Transverse colon (tissue), 4 donors: ENCODE results near the gene TRIP13. TPM values are rescaled to one million over a fixed set of nuclear protein-coding genes. Genes with fewer than 3 reads are reported as not detected.

ENCODE experiments used
- DNase-seq: peaks from one replicate; pipeline ENCODE4 v3.0.0-alpha.2; 2019
- H3K27ac ChIP-seq, 4 donors: fragments of 200-600 bp; sonication (generic); 2 replicates each; pipeline ENCODE4 v1.5.1; 2016 to 2018; ENCODE audit warnings: inconsistent platforms in 4 of 4
- H3K27me3 ChIP-seq: fragments of 200-600 bp; sonication (generic); 2 replicates; pipeline ENCODE4 v1.5.1; 2017; ENCODE audit warnings: inconsistent platforms
- H3K36me3 ChIP-seq, 4 donors: fragments of 200-600 bp; sonication (generic); 2 replicates each; pipeline ENCODE4 v1.5.1; 2017 to 2019; ENCODE audit warnings: inconsistent platforms in 4 of 4
- H3K4me1 ChIP-seq, 4 donors: fragments of 200-600 bp; sonication (generic); 2 replicates each; pipeline ENCODE4 v1.5.1; 2017 to 2020; ENCODE audit warnings: inconsistent platforms in 4 of 4
- H3K4me3 ChIP-seq, 4 donors: fragments of 200-600 bp; sonication (generic); 1 replicate in 1 of 4; 2 replicates in 3 of 4; pipeline versions ENCODE4 v1.5.1 to v1.6.1; 2017 to 2019; ENCODE audit warnings: inconsistent platforms in 4 of 4
- H3K9me3 ChIP-seq, 2 donors: fragments of 200-600 bp; sonication (generic); 2 replicates each; pipeline ENCODE4 v1.5.1; 2017 to 2019; ENCODE audit warnings: inconsistent platforms in 2 of 2
- CTCF ChIP-seq, 5 experiments: fragments of 200-600 bp in 3 of 5; fragments of 450-650 bp in 2 of 5; sonication (generic) in 3 of 5; IDR thresholded peaks; 1 replicate in 2 of 5; 2 replicates in 3 of 5; pipeline ENCODE4 v1.5.1; 2016 to 2017; ENCODE audit warnings: antibody characterized with exemption in 5 of 5, inconsistent platforms in 3 of 5, mild to moderate bottlenecking in 2 of 5, moderate library complexity in 1 of 5
- EP300 ChIP-seq: sonication (generic); formaldehyde crosslinking; IDR thresholded peaks from one replicate; pipeline ENCODE4 v1.6.1; 2017; ENCODE audit warnings: antibody characterized with exemption, low read depth
- POLR2A ChIP-seq: fragments of 450-650 bp; IDR thresholded peaks from one replicate; pipeline ENCODE4 v1.6.1; 2016; ENCODE audit warnings: antibody characterized with exemption, mild to moderate bottlenecking, moderate library complexity
- POLR2AphosphoS5 ChIP-seq, 3 donors: sonication (generic); formaldehyde crosslinking; IDR thresholded peaks; one replicate each; pipeline ENCODE4 v1.6.1; 2016; ENCODE audit warnings: antibody characterized with exemption in 3 of 3
- WGBS, 2 donors: methylation state at CpG; one replicate each; pipeline ENCODE4 v1.1.5; 2018; ENCODE audit warnings: low coverage in 1 of 2; 5-methylcytosine and 5-hydroxymethylcytosine counted together
- in situ Hi-C, 4 donors: fragments of 200-750 bp; cut with MboI; loops; one replicate each; pipeline versions ENCODE4 v1.15.0 to v1.15.1; 2017; ENCODE audit warnings: low sequenced_read_pairs in 3 of 4, low pct_ligation_motif_present in 1 of 4, low pct_unique_long_range_greater_than_20kb in 1 of 4
- intact Hi-C: fragments of 100-400 bp; cut with DNase I; formaldehyde crosslinking; loops from one replicate; pipeline ENCODE4 v1.15.1; 2023; ENCODE audit warnings: low total_unique reads
- total RNA-seq, 4 donors: library from RNA; depleted of rRNA; stranded (reverse); fragments of >200 nt; gene quantifications; one replicate each; pipeline ENCODE4 v1.1.0, GENCODE V29; 2016

The TRIP13 gene
- total RNA-seq, 4 donors from 2014 or later: 0.41 to 4.1 (median 2.2) TPM; not detected in 1

DNA sequence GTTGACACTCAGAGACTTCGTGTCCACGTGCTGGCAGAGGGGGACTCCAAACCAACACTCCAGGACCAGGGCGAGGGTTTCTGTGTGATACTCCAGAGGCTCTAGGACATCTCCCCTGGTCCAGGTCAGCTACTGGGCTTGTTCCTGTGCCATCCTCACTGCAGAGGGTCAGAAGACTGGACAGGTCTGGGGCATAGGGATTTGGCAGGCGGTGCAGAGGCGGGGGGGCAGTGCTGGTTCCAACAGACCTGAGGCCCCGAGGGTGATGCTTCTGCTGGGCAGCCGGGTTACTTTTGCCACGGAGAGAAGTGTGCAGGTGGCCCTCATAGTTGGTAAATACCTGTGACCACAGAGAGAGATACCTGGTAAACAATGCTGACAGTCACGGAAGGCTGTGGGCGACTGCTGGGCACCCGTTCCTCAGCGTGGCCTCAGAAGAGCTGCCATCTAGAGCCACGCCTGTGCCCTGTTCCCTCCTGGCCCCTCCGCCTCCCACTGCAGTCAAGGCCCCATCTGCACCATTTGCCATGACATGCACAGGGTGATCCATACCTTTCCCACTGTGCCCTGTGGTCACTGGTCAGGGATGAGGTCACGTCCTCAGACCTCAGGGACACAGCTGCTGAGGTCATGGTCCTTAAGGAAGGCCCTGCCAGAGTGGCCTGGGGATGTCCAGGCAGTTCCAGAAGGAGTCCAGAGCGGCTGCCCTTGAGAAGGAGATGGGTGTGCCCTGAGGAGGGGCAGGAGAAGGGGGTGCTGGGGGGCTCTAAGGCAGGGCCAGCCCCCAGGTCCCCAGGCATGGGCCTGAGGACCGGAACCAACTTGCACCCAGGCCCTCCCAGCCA, 30.0 kb downstream of the TRIP13 start:
- in situ Hi-C loops: loop anchor here in 1 of 4 donors (25.0 kb wide), 1 partner anchor 260 kb away; no protein-coding TSS in a partner anchor
- intact Hi-C loops: loop anchor here (10.0 kb wide), 1 partner anchor 222 kb away; no protein-coding TSS in a partner anchor
- Histone ChIP-seq H3K36me3 (no peaks in the 10 kb centered on the region), H3K4me1 (peaks cover 0 to 11% (median 10%) of the 10 kb centered on the region in 4 donors), H3K9me3 (no peaks in the 10 kb centered on the region), H3K27me3 (peaks cover 27% of the 10 kb centered on the region), H3K4me3 (no peak overlapping the region), H3K27ac (no peak overlapping the region)
- DNase-seq: no peak
- 94% methylated on average over 17 of the region's 17 CpGs; no CpG with 5 or more reads in 1 of the 2 donors for WGBS, 2 donors
- TF ChIP-seq CTCF (IDR thresholded peaks at IDR 0.05): no peak
- no peak for TF ChIP-seq POLR2A
- no peak for TF ChIP-seq EP300
- no peak for TF ChIP-seq POLR2AphosphoS5 (IDR thresholded peaks at IDR 0.05)

GRCh38 chr5:923281-923873, 30.7 kb downstream of the TRIP13 start:
- TF ChIP-seq CTCF (IDR thresholded peaks at IDR 0.05) (peak; percentile 75 to 89 (median 81)), EP300 (no peak), POLR2AphosphoS5 (IDR thresholded peaks at IDR 0.05) (no peak), POLR2A (no peak)
- H3K4me3 ChIP-seq: no peak overlapping the region
- DNase-seq: peak; percentile 79
- 24 to 42% methylated on average over 2 to 13 of the region's 17 CpGs for WGBS, 2 donors
- H3K36me3 ChIP-seq: no peaks in the 10 kb centered on the region
- no peak overlapping the region for H3K27ac ChIP-seq
- intact Hi-C loops: loop anchor here (10.0 kb wide), 1 partner anchor 221 kb away; no protein-coding TSS in a partner anchor
- in situ Hi-C loops: loop anchor here in 1 of 4 donors (25.0 kb wide), 1 partner anchor 261 kb away; no protein-coding TSS in a partner anchor
- no peaks in the 10 kb centered on the region for H3K9me3 ChIP-seq
- H3K4me1 ChIP-seq: peaks cover 0 to 11% (median 10%) of the 10 kb centered on the region in 4 donors
- H3K27me3 ChIP-seq: peaks cover 27% of the 10 kb centered on the region

- intact Hi-C loops: loop anchor here (10.0 kb wide), 1 partner anchor 218 kb away; no protein-coding TSS in a partner anchor
- H3K36me3 ChIP-seq: no peaks in the 10 kb centered on the region
- no peak for DNase-seq
- H3K27ac ChIP-seq: no peak overlapping the region
- H3K27me3 ChIP-seq: peaks cover 27% of the 10 kb centered on the region
- H3K4me1 ChIP-seq: peaks cover 0 to 11% (median 10%) of the 10 kb centered on the region in 4 donors
- in situ Hi-C loops: loop anchor here (25.0 kb wide), 2 partner anchors 211 to 236 kb away; no protein-coding TSS in a partner anchor
- TF ChIP-seq POLR2AphosphoS5 (IDR thresholded peaks at IDR 0.05): no peak
- no peak for TF ChIP-seq EP300
- peak; percentile 13 to 33 (median 23) for TF ChIP-seq CTCF (IDR thresholded peaks at IDR 0.05)
- no peak for TF ChIP-seq POLR2A
- no peaks in the 10 kb centered on the region for H3K9me3 ChIP-seq
- WGBS, 2 donors: 11 to 47% methylated on average over 3 to 63 of the region's 65 CpGs
- peak overlapping the region in 3 of 4 donors; percentile 3 to 35 (median 28) for H3K4me3 ChIP-seq
Observed at GRCh38 chr5:926417-927171, 33.9 kb downstream of the TRIP13 start.
